K562 (cell line): ENCODE results near the gene PRKAR2B. TPM values are rescaled to one million over a fixed set of nuclear protein-coding genes. Genes with fewer than 3 reads are reported as not detected.

Experiments
- BDP1 ChIP-seq: IDR thresholded peaks from 3 replicates; pipeline ENCODE4 v1.6.1; 2011; ENCODE audit not compliant: insufficient read length, insufficient read depth
- BRD4 ChIP-seq: fragments of 200-600 bp; sonication (generic); IDR thresholded peaks from 2 replicates; pipeline ENCODE4 v1.6.1; 2017; ENCODE audit warnings: inconsistent platforms
- CBFA2T2 ChIP-seq: fragments of 450-650 bp; conservative IDR thresholded peaks from 2 replicates; pipeline ENCODE4 v1.6.1; 2017; ENCODE audit warnings: mild to moderate bottlenecking
- CSDE1 ChIP-seq, 2 experiments: fragments of 450-650 bp; IDR thresholded peaks; 2 replicates each; pipeline ENCODE4 v1.6.1; 2016; ENCODE audit warnings: mild to moderate bottlenecking in 1 of 2
- MNT ChIP-seq, 2 experiments: fragments of 450-650 bp; conservative IDR thresholded peaks; 2 replicates each; pipeline ENCODE4 v1.6.1; 2017; ENCODE audit warnings: mild to moderate bottlenecking in 2 of 2, moderate library complexity in 2 of 2
- NBN ChIP-seq: fragments of 450-650 bp; IDR thresholded peaks from 2 replicates; pipeline ENCODE4 v1.6.1; 2016; ENCODE audit warnings: low read depth, mild to moderate bottlenecking
- NFYB ChIP-seq: IDR thresholded peaks from 2 replicates; pipeline ENCODE4 v1.6.1; 2011; ENCODE audit warnings: mild to moderate bottlenecking, moderate library complexity; ENCODE audit not compliant: insufficient read length; ENCODE audit errors: extremely low read depth
- NUFIP1 ChIP-seq: fragments of 450-650 bp; IDR thresholded peaks from 2 replicates; pipeline ENCODE4 v1.6.1; 2018; ENCODE audit not compliant: partially characterized antibody
- PHF20 ChIP-seq: fragments of 450-650 bp; IDR thresholded peaks from 2 replicates; pipeline ENCODE4 v1.6.1; 2018; ENCODE audit not compliant: partially characterized antibody
- SNIP1 ChIP-seq: fragments of 450-650 bp; IDR thresholded peaks from 2 replicates; pipeline ENCODE4 v1.7.1; 2017; ENCODE audit warnings: low read depth, mild to moderate bottlenecking
- ZBTB5 ChIP-seq: fragments of 450-650 bp; IDR thresholded peaks from 2 replicates; pipeline ENCODE4 v1.6.1; 2017; ENCODE audit warnings: antibody characterized with exemption
- ZBTB9 ChIP-seq: fragments of 450-650 bp; formaldehyde crosslinking; IDR thresholded peaks from 2 replicates; pipeline ENCODE4 v1.4.0; 2020; ENCODE audit warnings: mild to moderate bottlenecking, moderate library complexity
- ZNF121 ChIP-seq: sonication (generic); formaldehyde crosslinking; conservative IDR thresholded peaks from 2 replicates; pipeline ENCODE4 v1.8.0; 2022; ENCODE audit warnings: missing genetic modification reagents
- ZNF23 ChIP-seq: fragments of 250-450 bp; sonication (Bioruptor Pico); IDR thresholded peaks from 2 replicates; pipeline ENCODE4 v1.4.0; 2020; ENCODE audit warnings: mild to moderate bottlenecking
- ZNF589 ChIP-seq: fragments of 200-800 bp; sonication (Bioruptor generic); IDR thresholded peaks from 2 replicates; pipeline ENCODE4 v1.6.1; 2016; ENCODE audit warnings: low read depth, missing genetic modification characterization, missing compliant biosample characterization
- ZNF592 ChIP-seq: fragments of 450-650 bp; IDR thresholded peaks from 2 replicates; pipeline ENCODE4 v1.6.1; 2017; ENCODE audit warnings: antibody characterized with exemption, mild to moderate bottlenecking
- polyA plus RNA-seq, 8 experiments: library from polyadenylated mRNA; depleted of rRNA in 4 of 8; stranded (reverse) in 5 of 8; unstranded in 3 of 8; fragments of >200 nt; fragmentation: Nextera tagmentation in 2 of 8; fragmentation: Illumina TruSeq in 1 of 8; extraction: Ambion mirVana in 2 of 8; extraction: Trizol in 1 of 8; gene quantifications; 2 replicates each; pipeline versions ENCODE4 v1.2.1 to v1.2.3, GENCODE V29; 2011 to 2014; ENCODE audit warnings: inconsistent platforms in 1 of 8, missing spikeins in 1 of 8
- total RNA-seq, 7 experiments: library from RNA; depleted of rRNA in 6 of 7; stranded (reverse); fragments of >200 nt in 6 of 7; fragmentation: Illumina TruSeq in 2 of 7; extraction: Trizol in 2 of 7; gene quantifications; 2 replicates each; pipeline versions ENCODE4 v1.2.1 to v1.2.3, GENCODE V29; 2011 to 2021; ENCODE audit warnings: low replicate concordance in 1 of 7
- TF ChIP-seq, protein P1 (sequence below): fragments of 450-650 bp; IDR thresholded peaks from 2 replicates; pipeline ENCODE4 v1.6.1; 2016

The PRKAR2B gene
- total and polyA plus RNA-seq, 9 of the 15 experiments (the other 6 are each of a cell fraction or from before 2014, with no cell fraction given), result 59.0 to 173 (median 129) TPM

GRCh38 chr7:107147464-107148393, 103.2 kb downstream of the PRKAR2B start (continued):
- TF ChIP-seq, protein P1, sequence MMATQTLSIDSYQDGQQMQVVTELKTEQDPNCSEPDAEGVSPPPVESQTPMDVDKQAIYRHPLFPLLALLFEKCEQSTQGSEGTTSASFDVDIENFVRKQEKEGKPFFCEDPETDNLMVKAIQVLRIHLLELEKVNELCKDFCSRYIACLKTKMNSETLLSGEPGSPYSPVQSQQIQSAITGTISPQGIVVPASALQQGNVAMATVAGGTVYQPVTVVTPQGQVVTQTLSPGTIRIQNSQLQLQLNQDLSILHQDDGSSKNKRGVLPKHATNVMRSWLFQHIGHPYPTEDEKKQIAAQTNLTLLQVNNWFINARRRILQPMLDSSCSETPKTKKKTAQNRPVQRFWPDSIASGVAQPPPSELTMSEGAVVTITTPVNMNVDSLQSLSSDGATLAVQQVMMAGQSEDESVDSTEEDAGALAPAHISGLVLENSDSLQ, result no peak
- no peak for TF ChIP-seq ZNF23
- no peak for TF ChIP-seq ZNF589 (CRISPR knock-in tag)
- TF ChIP-seq CSDE1 (IDR thresholded peaks at IDR 0.05), result no peak
- TF ChIP-seq NFYB, result no peak
- 0 out of 4 replicates have a peak, but pooled peaks have one; percentile 19 to 35 for TF ChIP-seq MNT (conservative IDR thresholded peaks at IDR 0.05)
- TF ChIP-seq ZBTB5, result no peak
- TF ChIP-seq ZNF121 (CRISPR knock-in tag), result no peak
- TF ChIP-seq ZNF592, result 0 out of 2 replicates have a peak, but pooled peaks have one; percentile 53
- TF ChIP-seq BDP1, result no peak
- TF ChIP-seq BRD4, result 0 out of 2 replicates have a peak, but pooled peaks have one; percentile 34
- no peak for TF ChIP-seq NUFIP1
- TF ChIP-seq NBN, result no peak
- TF ChIP-seq SNIP1, result no peak
- TF ChIP-seq CBFA2T2, result no peak
- TF ChIP-seq PHF20, result no peak
- no peak for TF ChIP-seq ZBTB9 (CRISPR knock-in tag)
